Tibial nerve (tissue), 3 donors: ENCODE measurements around the gene CD8A.

Experiments
- POLR2A ChIP-seq, 2 donors: fragments of 450-650 bp; IDR thresholded peaks; one replicate each; pipeline ENCODE4 v1.6.1; 2017; ENCODE audit warnings: antibody characterized with exemption in 2 of 2, mild to moderate bottlenecking in 2 of 2, moderate library complexity in 2 of 2
- TF ChIP-seq, protein P1 (sequence below), 5 experiments: fragments of 200-600 bp in 3 of 5; fragments of 450-650 bp in 2 of 5; sonication (generic) in 3 of 5; IDR thresholded peaks; one replicate each; pipeline ENCODE4 v1.5.1; 2016 to 2019; ENCODE audit warnings: antibody characterized with exemption in 5 of 5, mild to moderate bottlenecking in 3 of 5, moderate library complexity in 2 of 5

DNA sequence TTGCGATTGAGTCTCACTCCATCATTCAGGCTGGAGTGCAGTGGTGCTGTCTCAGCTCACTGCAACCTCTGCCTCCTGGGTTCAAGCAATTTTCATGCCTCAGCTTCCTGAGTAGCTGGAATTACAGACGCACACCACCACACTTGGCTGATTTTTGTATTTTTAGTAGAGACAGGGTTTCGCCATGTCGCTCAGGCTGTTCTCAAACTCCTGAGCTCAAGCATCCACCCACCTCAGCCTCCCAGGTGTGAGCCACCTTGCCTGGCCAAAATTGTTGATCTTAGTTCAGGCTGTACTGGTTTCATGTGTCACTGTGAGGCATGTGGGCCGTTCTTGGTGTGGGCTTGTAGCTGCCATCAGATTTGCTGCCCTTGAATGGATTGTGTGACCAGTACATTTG lies 18.1 kb downstream of the CD8A start:
- TF ChIP-seq, protein P1, sequence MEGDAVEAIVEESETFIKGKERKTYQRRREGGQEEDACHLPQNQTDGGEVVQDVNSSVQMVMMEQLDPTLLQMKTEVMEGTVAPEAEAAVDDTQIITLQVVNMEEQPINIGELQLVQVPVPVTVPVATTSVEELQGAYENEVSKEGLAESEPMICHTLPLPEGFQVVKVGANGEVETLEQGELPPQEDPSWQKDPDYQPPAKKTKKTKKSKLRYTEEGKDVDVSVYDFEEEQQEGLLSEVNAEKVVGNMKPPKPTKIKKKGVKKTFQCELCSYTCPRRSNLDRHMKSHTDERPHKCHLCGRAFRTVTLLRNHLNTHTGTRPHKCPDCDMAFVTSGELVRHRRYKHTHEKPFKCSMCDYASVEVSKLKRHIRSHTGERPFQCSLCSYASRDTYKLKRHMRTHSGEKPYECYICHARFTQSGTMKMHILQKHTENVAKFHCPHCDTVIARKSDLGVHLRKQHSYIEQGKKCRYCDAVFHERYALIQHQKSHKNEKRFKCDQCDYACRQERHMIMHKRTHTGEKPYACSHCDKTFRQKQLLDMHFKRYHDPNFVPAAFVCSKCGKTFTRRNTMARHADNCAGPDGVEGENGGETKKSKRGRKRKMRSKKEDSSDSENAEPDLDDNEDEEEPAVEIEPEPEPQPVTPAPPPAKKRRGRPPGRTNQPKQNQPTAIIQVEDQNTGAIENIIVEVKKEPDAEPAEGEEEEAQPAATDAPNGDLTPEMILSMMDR (IDR thresholded peaks at IDR 0.05), result no peak
- no peak for TF ChIP-seq POLR2A (IDR thresholded peaks at IDR 0.05)
